AG08395 (cell line): ENCODE data around the gene TENT5C.

Source experiments
- DNase-seq: peaks from one replicate; pipeline ENCODE4 v3.0.0; 2012; ENCODE audit warnings: mixed read lengths, low spot score

The TENT5C gene

GRCh38 chr1:117592155-117592554 lies 13.7 kb upstream of the TENT5C start:
- no peak for DNase-seq

- DNase-seq, result no peak
Measured at GRCh38 chr1:117594261-117594990, 11.4 kb upstream of the TENT5C start.

- no peak for DNase-seq
Measured at GRCh38 chr1:117596023-117596720, 9.7 kb upstream of the TENT5C start.

GRCh38 chr1:117598489-117598888 lies 7.4 kb upstream of the TENT5C start:
- DNase-seq, result no peak

- DNase-seq, result no peak
Measured at GRCh38 chr1:117599286-117600221, 6.3 kb upstream of the TENT5C start.

- no peak for DNase-seq
Measured at GRCh38 chr1:117600325-117600943, 5.4 kb upstream of the TENT5C start.

GRCh38 chr1:117600966-117601365 lies 4.9 kb upstream of the TENT5C start:
- DNase-seq, result no peak

- DNase-seq, result no peak
Measured at GRCh38 chr1:117602862-117603261, 3.0 kb upstream of the TENT5C start.

GRCh38 chr1:117605164-117605773 lies 579 bp upstream of the TENT5C start:
- DNase-seq, result peak; percentile 12

- DNase-seq, result no peak
Measured at GRCh38 chr1:117606649-117607430, 992 bp downstream of the TENT5C start.

GRCh38 chr1:117607471-117607870 lies 1.6 kb downstream of the TENT5C start:
- DNase-seq, result no peak

GRCh38 chr1:117608115-117608615 lies 2.3 kb downstream of the TENT5C start:
- no peak for DNase-seq

- no peak for DNase-seq
Measured at GRCh38 chr1:117608758-117609157, 2.9 kb downstream of the TENT5C start.

GRCh38 chr1:117609471-117609911 lies 3.6 kb downstream of the TENT5C start:
- DNase-seq, result no peak

GRCh38 chr1:117610036-117610435 lies 4.2 kb downstream of the TENT5C start:
- no peak for DNase-seq

GRCh38 chr1:117611121-117611601 lies 5.3 kb downstream of the TENT5C start:
- no peak for DNase-seq

- DNase-seq, result no peak
Measured at GRCh38 chr1:117611894-117612483, 6.1 kb downstream of the TENT5C start.

GRCh38 chr1:117612517-117613248 lies 6.8 kb downstream of the TENT5C start:
- peak; percentile 85 for DNase-seq

GRCh38 chr1:117613249-117613968 lies 7.6 kb downstream of the TENT5C start:
- DNase-seq, result no peak
